ENCODE data around the gene SEC14L1. TPM values are rescaled to one million over a fixed set of nuclear protein-coding genes. Genes with fewer than 3 reads are reported as not detected.

SEC14L1 gene
- polyA plus RNA-seq, 2 of the 4 experiments (the other 2 are of a cell fraction), result 27.5 to 40.4 TPM

DNA sequence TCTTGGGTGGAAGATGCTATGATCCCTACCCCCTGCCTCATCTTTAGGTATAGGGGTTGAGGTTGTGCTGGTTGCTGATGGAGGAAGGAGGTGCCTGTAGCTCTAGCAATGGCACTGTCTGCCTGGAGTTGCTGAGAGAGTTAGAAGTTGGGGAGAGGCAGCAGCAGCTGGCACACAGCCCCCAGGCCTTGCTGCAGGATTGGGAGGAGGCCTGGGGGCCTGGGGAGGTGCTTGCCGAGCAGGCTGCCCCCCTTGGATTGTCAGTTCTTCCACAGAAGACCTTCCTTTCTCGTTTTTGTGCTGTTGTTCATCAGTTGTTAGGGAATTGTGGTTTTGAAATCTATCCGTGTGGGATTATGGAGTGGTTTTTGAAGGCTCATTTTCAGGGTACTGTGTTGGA, 52.9 kb downstream of the SEC14L1 start:
- ATAC-seq (no peak), FAIRE-seq (no peak), DNase-seq (ENCODE audit: low read depth in 1 of 2, low spot score in 1 of 2) (no peak)
- POLR2A ChIA-PET, result no interaction called here
- Histone ChIP-seq H3K27ac (no peak overlapping the region), H3K4me3 (no peak overlapping the region), H3K4me1 (no peaks in the 10 kb centered on the region), H3K9me3 (no peaks in the 10 kb centered on the region), H3K4me2 (no peak overlapping the region)
- TF ChIP-seq, protein P1, sequence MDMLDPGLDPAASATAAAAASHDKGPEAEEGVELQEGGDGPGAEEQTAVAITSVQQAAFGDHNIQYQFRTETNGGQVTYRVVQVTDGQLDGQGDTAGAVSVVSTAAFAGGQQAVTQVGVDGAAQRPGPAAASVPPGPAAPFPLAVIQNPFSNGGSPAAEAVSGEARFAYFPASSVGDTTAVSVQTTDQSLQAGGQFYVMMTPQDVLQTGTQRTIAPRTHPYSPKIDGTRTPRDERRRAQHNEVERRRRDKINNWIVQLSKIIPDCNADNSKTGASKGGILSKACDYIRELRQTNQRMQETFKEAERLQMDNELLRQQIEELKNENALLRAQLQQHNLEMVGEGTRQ (IDR thresholded peaks at IDR 0.05), result no peak
- TF ChIP-seq RAD21 (conservative IDR thresholded peaks at IDR 0.05 in 1 of 2, IDR thresholded peaks at IDR 0.05 in 1 of 2) (no peak), NR3C1 (IDR thresholded peaks at IDR 0.05) (no peak), ZC3H11A (IDR thresholded peaks at IDR 0.05) (no peak), BHLHE40 (IDR thresholded peaks at IDR 0.05; ENCODE audit: low read depth, low read length) (no peak), CHD4 (IDR thresholded peaks at IDR 0.05; ENCODE audit: borderline replicate concordance) (no peak), ESRRA (IDR thresholded peaks at IDR 0.05; ENCODE audit: borderline replicate concordance, low read length) (no peak), EP300 (IDR thresholded peaks at IDR 0.05) (no peak), FOXS1 (CRISPR knock-in tag; IDR thresholded peaks at IDR 0.05) (no peak), ATOH8 (CRISPR knock-in tag; IDR thresholded peaks at IDR 0.05; ENCODE audit: low read depth) (no peak), HDAC2 (IDR thresholded peaks at IDR 0.05) (no peak)
- 53% methylated on average over 3 of the region's 3 CpGs for WGBS (ENCODE audit: missing lambda C conversion rate)
- CTCF ChIA-PET, result interaction anchor here (0.8 to 1.1 kb wide), 2 partner anchors 19 to 22 kb away, joined by 3 read pairs; no protein-coding TSS in a partner anchor

DNA sequence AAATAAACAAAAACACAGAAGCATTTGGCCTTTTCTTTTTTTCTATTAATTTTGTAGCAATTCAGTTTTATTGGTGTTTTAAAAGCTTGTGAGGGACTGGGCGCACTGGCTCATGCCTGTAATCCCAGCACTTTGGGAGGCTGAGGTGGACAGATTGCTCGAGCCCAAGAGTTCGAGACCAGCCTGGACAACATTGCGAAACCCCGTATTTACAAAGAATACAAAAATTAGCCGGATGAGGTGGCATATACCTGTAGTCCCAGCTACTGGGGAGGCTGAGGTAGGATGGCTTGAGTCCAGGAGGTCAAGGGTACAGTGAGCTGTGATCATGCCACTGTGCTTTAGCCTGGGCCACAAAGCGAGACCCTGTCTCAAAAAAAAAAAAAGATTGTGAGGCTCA, 53.4 kb downstream of the SEC14L1 start:
- Histone ChIP-seq H3K9me3 (no peaks in the 10 kb centered on the region), H3K4me1 (no peaks in the 10 kb centered on the region), H3K4me2 (no peak overlapping the region), H3K27ac (no peak overlapping the region), H3K4me3 (no peak overlapping the region)
- no peak for DNase-seq (ENCODE audit: low read depth in 1 of 2, low spot score in 1 of 2)
- POLR2A ChIA-PET, result no interaction called here
- 95% methylated on average over 7 of the region's 7 CpGs for WGBS (ENCODE audit: missing lambda C conversion rate)
- FAIRE-seq, result no peak
- TF ChIP-seq MAFK (IDR thresholded peaks at IDR 0.05; ENCODE audit: partially characterized antibody), result no peak
- no peak for TF ChIP-seq ATOH8 (CRISPR knock-in tag; IDR thresholded peaks at IDR 0.05; ENCODE audit: low read depth)
- TF ChIP-seq RNF2 (IDR thresholded peaks at IDR 0.05; ENCODE audit: borderline replicate concordance, low read depth), result no peak
- TF ChIP-seq CEBPB (IDR thresholded peaks at IDR 0.05), result peak; percentile 42 to 66; a peak in 2 of 4 replicates
- TF ChIP-seq HOXB5 (CRISPR knock-in tag; IDR thresholded peaks at IDR 0.05), result no peak
- TF ChIP-seq KDM1A (IDR thresholded peaks at IDR 0.05; ENCODE audit: low read depth), result no peak
- CTCF ChIA-PET, result interaction anchor here (0.8 kb wide), 1 partner anchor 21 kb away, joined by 3 read pairs; no protein-coding TSS in a partner anchor
- no peak for ATAC-seq

GRCh38 chr17:77196251-77196650, 55.5 kb downstream of the SEC14L1 start:
- ATAC-seq (no peak), DNase-seq (ENCODE audit: low read depth in 1 of 2, low spot score in 1 of 2) (no peak), FAIRE-seq (no peak)
- ChIA-PET POLR2A (no interaction called here), CTCF (interaction anchor here (0.9 to 2.0 kb wide), 7 partner anchors 11 to 108 kb away, joined by 3 to 7 read pairs (median 4); no protein-coding TSS in a partner anchor)
- Histone ChIP-seq H3K4me3 (no peak overlapping the region), H3K4me2 (no peak overlapping the region), H3K27ac (no peak overlapping the region), H3K9me3 (no peaks in the 10 kb centered on the region), H3K4me1 (no peaks in the 10 kb centered on the region)
- 76% methylated on average over 5 of the region's 5 CpGs for whole genome bisulfite sequencing (ENCODE audit: missing lambda C conversion rate)
- TF ChIP-seq ATOH8 (CRISPR knock-in tag; IDR thresholded peaks at IDR 0.05; ENCODE audit: low read depth) (no peak), EP300 (IDR thresholded peaks at IDR 0.05) (no peak)

GRCh38 chr17:77197115-77197514, 56.3 kb downstream of the SEC14L1 start:
- no peaks in the 10 kb centered on the region for H3K4me1 ChIP-seq
- POLR2A ChIA-PET, result no interaction called here
- no peak for ATAC-seq
- H3K27ac ChIP-seq, result no peak overlapping the region
- CTCF ChIA-PET, result interaction anchor here (1.0 to 1.9 kb wide), 5 partner anchors 10 to 109 kb away, joined by 3 to 7 read pairs (median 4); no protein-coding TSS in a partner anchor
- H3K9me3 ChIP-seq, result no peaks in the 10 kb centered on the region
- no peak for FAIRE-seq
- no peak overlapping the region for H3K4me2 ChIP-seq
- TF ChIP-seq HDAC2 (IDR thresholded peaks at IDR 0.05), result no peak
- TF ChIP-seq, protein P2, sequence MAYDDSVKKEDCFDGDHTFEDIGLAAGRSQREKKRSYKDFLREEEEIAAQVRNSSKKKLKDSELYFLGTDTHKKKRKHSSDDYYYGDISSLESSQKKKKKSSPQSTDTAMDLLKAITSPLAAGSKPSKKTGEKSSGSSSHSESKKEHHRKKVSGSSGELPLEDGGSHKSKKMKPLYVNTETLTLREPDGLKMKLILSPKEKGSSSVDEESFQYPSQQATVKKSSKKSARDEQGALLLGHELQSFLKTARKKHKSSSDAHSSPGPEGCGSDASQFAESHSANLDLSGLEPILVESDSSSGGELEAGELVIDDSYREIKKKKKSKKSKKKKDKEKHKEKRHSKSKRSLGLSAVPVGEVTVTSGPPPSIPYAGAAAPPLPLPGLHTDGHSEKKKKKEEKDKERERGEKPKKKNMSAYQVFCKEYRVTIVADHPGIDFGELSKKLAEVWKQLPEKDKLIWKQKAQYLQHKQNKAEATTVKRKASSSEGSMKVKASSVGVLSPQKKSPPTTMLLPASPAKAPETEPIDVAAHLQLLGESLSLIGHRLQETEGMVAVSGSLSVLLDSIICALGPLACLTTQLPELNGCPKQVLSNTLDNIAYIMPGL (CRISPR knock-in tag; IDR thresholded peaks at IDR 0.05; ENCODE audit: borderline replicate concordance), result no peak
- TF ChIP-seq ZNF302 (CRISPR knock-in tag; IDR thresholded peaks at IDR 0.05), result no peak
- TF ChIP-seq ESRRA (IDR thresholded peaks at IDR 0.05; ENCODE audit: borderline replicate concordance, low read length), result no peak
- no peak for TF ChIP-seq POLR2AphosphoS2 (conservative IDR thresholded peaks at IDR 0.05; ENCODE audit: low read length)
- no peak for TF ChIP-seq ZSCAN20 (CRISPR knock-in tag; IDR thresholded peaks at IDR 0.05)
- TF ChIP-seq POLR2A (IDR thresholded peaks at IDR 0.05; ENCODE audit: low read length), result no peak
- TF ChIP-seq KDM5A (IDR thresholded peaks at IDR 0.05), result no peak
- no peak for TF ChIP-seq NPAS2 (CRISPR knock-in tag; IDR thresholded peaks at IDR 0.05; ENCODE audit: borderline replicate concordance)
- TF ChIP-seq, protein P1 (IDR thresholded peaks at IDR 0.05), result no peak
- TF ChIP-seq CHD4 (IDR thresholded peaks at IDR 0.05; ENCODE audit: borderline replicate concordance), result no peak
- H3K4me3 ChIP-seq, result no peak overlapping the region
- DNase-seq (ENCODE audit: low read depth in 1 of 2, low spot score in 1 of 2), result no peak
- 93% methylated on average over 9 of the region's 9 CpGs for WGBS (ENCODE audit: missing lambda C conversion rate)

Measured in A549 (cell line).